Measurements from ENCODE around the gene FOXN3.

Gene FOXN3

DNA sequence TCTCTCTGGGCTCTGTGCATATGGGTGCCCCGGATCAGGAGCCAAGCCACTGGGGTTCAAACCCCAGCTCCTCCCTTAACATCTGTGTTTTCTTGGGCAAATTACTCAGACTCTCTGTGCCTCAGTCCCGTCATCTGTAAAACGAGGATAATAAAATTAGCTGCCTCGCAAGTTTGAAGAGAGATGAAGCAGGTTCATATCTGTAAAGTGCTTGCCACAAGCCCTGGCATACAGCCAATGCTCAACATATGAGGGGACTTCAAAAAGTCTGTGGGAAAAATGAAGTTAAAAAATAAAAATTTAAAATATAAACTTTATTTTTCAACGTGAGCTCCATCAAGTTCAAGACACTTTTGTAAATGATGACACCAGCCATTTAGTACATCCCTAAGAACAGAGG lies 276.7 kb downstream of the FOXN3 start:
- TF ChIP-seq, protein P1, sequence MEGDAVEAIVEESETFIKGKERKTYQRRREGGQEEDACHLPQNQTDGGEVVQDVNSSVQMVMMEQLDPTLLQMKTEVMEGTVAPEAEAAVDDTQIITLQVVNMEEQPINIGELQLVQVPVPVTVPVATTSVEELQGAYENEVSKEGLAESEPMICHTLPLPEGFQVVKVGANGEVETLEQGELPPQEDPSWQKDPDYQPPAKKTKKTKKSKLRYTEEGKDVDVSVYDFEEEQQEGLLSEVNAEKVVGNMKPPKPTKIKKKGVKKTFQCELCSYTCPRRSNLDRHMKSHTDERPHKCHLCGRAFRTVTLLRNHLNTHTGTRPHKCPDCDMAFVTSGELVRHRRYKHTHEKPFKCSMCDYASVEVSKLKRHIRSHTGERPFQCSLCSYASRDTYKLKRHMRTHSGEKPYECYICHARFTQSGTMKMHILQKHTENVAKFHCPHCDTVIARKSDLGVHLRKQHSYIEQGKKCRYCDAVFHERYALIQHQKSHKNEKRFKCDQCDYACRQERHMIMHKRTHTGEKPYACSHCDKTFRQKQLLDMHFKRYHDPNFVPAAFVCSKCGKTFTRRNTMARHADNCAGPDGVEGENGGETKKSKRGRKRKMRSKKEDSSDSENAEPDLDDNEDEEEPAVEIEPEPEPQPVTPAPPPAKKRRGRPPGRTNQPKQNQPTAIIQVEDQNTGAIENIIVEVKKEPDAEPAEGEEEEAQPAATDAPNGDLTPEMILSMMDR (IDR thresholded peaks at IDR 0.05; ENCODE audit: insufficient read depth, missing control alignments), result no peak
- FAIRE-seq, result no peak

DNA sequence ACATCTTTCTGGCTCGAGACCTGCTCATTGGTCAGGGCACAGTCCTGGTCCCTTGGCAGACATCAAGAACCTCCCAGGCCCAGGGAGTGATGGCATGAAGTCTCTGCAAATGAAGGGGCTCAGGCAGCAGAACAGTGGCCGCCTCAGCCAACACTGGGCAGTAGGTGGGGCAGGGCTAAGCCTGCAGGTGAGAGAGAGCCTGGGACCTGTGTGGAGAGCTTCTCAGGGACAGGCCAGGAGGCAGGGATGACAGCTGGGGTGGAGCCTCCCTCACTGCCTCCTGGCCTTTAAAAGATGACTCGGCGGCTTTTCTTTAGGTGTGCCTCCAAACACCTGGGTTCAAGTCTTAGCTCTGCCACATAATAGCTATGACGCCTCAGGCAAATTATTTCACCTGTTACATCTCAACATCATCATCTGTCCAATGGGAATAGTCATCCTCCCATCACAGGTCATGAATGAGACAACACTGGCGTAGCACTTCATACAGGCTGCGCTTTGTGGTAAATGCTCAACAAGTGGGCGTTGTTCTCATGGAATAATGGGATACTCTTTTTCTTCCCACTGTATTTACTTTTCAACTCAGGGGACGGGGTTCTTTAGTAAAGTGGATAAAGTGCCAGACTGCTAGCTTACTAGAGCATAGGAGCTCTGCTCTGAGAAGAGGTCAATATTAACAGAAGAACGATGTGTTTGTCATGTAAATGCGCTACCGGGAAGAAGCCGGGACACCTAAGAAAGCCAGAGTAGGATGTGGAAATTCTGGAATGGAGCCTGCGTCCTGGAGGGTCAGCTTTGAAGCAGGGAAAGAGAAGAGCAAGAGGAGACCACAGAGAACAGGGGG lies 277.4 kb downstream of the FOXN3 start:
- FAIRE-seq, result no peak
- no peak for DNase-seq (ENCODE audit: insufficient read length, low spot score)
- TF ChIP-seq, protein P1 (IDR thresholded peaks at IDR 0.05; ENCODE audit: insufficient read depth, missing control alignments), result no peak

More for the DNA sequence above, 276.7 kb downstream of the FOXN3 start:
- no peak for DNase-seq (ENCODE audit: insufficient read length, low spot score)

DNA sequence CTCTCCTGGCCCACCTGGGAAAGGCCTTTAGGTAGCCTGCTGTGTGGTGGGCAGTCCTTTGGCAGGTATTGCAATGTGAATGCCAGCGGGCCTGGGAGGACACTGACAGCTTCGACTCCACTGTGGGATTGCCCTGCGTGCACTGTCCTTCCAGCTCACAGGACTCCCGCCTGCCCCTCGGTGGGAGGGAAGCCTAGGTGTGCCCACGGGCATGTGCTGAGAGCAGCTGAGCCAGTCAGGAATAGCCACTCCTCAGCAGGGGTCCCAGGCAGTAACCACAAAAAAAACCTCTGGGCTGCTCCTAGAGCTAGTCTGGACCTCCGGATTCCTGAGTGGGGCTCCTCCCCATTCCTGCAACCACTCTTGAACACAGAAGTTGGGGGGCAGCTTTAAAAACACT lies 278.2 kb downstream of the FOXN3 start:
- FAIRE-seq, result no peak
- DNase-seq (ENCODE audit: insufficient read length, low spot score), result no peak
- TF ChIP-seq, protein P1 (IDR thresholded peaks at IDR 0.05; ENCODE audit: insufficient read depth, missing control alignments), result no peak

DNA sequence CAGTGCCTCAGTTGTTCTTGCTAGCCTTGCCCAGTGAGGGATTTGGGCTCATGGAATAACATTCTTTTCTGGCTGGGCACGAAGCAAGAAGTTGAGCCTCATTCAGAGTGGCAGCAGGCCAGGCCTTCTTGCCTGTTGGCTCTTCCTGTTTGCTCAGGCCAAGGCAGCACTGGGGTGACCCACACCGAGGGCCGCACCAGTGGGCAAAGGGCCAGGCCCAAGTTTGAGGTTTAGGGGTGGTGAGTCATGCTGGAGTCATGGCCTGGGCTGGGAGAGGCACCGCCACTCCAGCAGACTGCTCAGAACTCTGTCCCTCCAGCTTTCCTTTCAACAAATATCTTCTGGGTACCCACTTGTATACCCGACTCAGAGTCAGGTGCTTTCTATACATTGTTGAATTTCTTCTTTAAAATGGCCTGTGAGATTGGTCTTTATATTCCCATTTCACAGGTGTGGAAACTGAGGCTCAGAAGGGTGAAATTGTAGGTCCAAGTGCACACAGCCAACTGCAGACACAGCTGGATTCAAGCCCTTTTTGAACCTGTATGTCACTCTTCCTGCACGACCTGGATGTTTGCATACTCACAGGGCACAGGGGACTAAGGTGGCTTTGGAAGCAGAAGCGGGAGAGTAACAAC lies 279.4 kb downstream of the FOXN3 start:
- no peak for DNase-seq (ENCODE audit: insufficient read length, low spot score)
- TF ChIP-seq, protein P1 (IDR thresholded peaks at IDR 0.05; ENCODE audit: insufficient read depth, missing control alignments), result no peak
- FAIRE-seq, result no peak

DNA sequence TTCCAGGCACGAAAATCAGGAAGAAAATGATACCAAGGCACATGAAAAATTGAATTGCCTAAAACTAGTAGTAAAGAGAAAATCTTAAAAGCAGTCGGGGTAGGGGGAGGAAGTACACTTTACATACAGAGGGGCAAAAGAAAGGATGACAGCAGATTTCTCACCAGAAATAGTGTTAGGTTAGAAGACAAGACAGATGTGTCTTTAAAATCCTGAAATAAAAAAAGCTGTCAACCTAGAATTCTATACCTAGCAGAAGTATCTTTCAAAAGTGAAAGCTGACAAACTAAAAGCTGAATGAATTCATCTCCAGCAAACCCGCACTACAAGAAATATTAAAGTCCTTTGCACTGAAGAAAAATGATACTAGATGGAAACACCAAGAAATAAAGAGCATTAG lies 280.4 kb downstream of the FOXN3 start:
- no peak for DNase-seq (ENCODE audit: insufficient read length, low spot score)
- no peak for FAIRE-seq
- TF ChIP-seq, protein P1 (IDR thresholded peaks at IDR 0.05; ENCODE audit: insufficient read depth, missing control alignments), result no peak

DNA sequence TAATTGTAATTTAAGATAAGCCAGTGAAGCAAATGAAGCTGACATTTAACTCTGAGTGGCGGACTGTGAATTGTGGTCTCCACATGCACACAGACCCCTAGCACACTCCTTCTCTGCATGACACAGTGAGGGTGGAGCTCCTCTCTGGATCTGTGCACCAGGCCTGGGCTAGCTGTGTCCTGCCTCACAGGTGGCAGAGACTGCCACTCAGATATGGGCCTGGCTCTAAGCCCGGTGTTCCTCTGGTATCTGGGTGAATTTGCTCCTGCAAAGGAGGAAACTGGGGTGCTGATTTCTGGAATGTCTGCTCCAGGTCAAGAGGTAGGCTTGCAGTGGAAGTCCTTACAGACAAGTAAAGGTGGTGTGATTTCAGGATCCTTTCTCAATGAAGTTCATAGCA lies 282.4 kb downstream of the FOXN3 start:
- TF ChIP-seq, protein P1 (IDR thresholded peaks at IDR 0.05; ENCODE audit: insufficient read depth, missing control alignments), result no peak
- FAIRE-seq, result no peak
- DNase-seq (ENCODE audit: insufficient read length, low spot score), result no peak

All from D721Med (cell line).